Measurements from ENCODE around the gene SERGEF. TPM values are rescaled to one million over a fixed set of nuclear protein-coding genes. Genes with fewer than 3 reads are reported as not detected.

SERGEF gene
- total RNA-seq, 1 experiment from 2014 or later, result 31.4 TPM

GRCh38 chr11:17923217-17923616 is 89.6 kb downstream of the SERGEF start:
- no peak overlapping the region for H2BK15ac ChIP-seq (ENCODE audit: low read depth, low read length)
- no peak overlapping the region for H4K5ac ChIP-seq (ENCODE audit: insufficient read length, low read depth, low read length)
- H3K27me3 ChIP-seq (ENCODE audit: insufficient read depth, low read length), result no peaks in the 10 kb centered on the region
- Mint-ChIP-seq H3K27ac (peak overlapping the region in 1 of 3 experiments; percentile 57; a peak in 3 of 7 replicates), H3K4me3 (no peak overlapping the region), H3K9me3 (no peaks in the 10 kb centered on the region), H3K36me3 (ENCODE audit: insufficient read depth in 1 of 3, low read depth in 3 of 3) (peaks cover 0 to 4% (median 0%) of the 10 kb centered on the region in 3 experiments; a peak in 2 of 7 replicates), H3K4me1 (peaks cover 16 to 29% of the 10 kb centered on the region in 2 experiments), H3K27me3 (ENCODE audit: low read depth) (no peaks in the 10 kb centered on the region)
- H3K56ac ChIP-seq (ENCODE audit: insufficient read length, low read depth, low read length), result no peak overlapping the region
- no peak overlapping the region for H3K4ac ChIP-seq (ENCODE audit: low read depth, low read length)
- no peak overlapping the region for H3K14ac ChIP-seq (ENCODE audit: insufficient read depth, low read length)
- H3K23me2 ChIP-seq (ENCODE audit: insufficient read length, low read depth, low read length, poor library complexity, severe bottlenecking), result no peaks in the 10 kb centered on the region
- H3K27ac ChIP-seq (ENCODE audit: insufficient read length, low read depth, low read length), result no peak overlapping the region
- H3K79me2 ChIP-seq (ENCODE audit: insufficient read depth, low read length), result no peaks in the 10 kb centered on the region
- H2BK12ac ChIP-seq (ENCODE audit: insufficient read length, low read depth, low read length), result no peak overlapping the region
- H3K4me1 ChIP-seq (ENCODE audit: insufficient read depth, low read length), result peaks cover 7% of the 10 kb centered on the region; the same call in 1 of the 2 replicates
- H3K9ac ChIP-seq (ENCODE audit: extremely low read depth, insufficient read length, low read length), result no peak overlapping the region
- H4K20me1 ChIP-seq (ENCODE audit: control insufficient read depth, insufficient read depth, insufficient read length), result no peaks in the 10 kb centered on the region
- H2BK120ac ChIP-seq (ENCODE audit: low read depth, low read length, poor library complexity, severe bottlenecking), result no peak overlapping the region
- no peak for TF ChIP-seq CTCF (conservative IDR thresholded peaks at IDR 0.05)
- H3K9me3 ChIP-seq (ENCODE audit: control insufficient read depth, low read depth, low read length), result no peaks in the 10 kb centered on the region
- no peak overlapping the region for H3K23ac ChIP-seq (ENCODE audit: insufficient read length, low read depth, low read length)
- no peak overlapping the region for H4K8ac ChIP-seq (replicated peaks; ENCODE audit: insufficient read length, low read depth, low read length)
- no peak overlapping the region for H3T11ph ChIP-seq (ENCODE audit: low read length)
- H3K79me1 ChIP-seq (ENCODE audit: insufficient read depth, low read depth, low read length, poor library complexity, severe bottlenecking), result no peaks in the 10 kb centered on the region
- no CpG with 5 or more reads among the region's 3 CpGs for WGBS (ENCODE audit: extremely low coverage, insufficient read length, low lambda C conversion rate)
- no peak for DNase-seq
- no peak overlapping the region for H2AFZ ChIP-seq (ENCODE audit: low read length)
- H3K18ac ChIP-seq (ENCODE audit: insufficient read length, low read depth, low read length), result no peak overlapping the region
- no peak overlapping the region for H4K91ac ChIP-seq (ENCODE audit: insufficient read length, low read depth, low read length)
- no peak overlapping the region for H2BK20ac ChIP-seq (ENCODE audit: low read depth, low read length, poor library complexity, severe bottlenecking)
- H2AK5ac ChIP-seq (ENCODE audit: insufficient read length, low read length), result no peak overlapping the region
- no peak overlapping the region for H2BK5ac ChIP-seq (ENCODE audit: insufficient read length, low read length)
- H3K4me2 ChIP-seq (ENCODE audit: insufficient read depth, insufficient read length, low read length), result no peak overlapping the region
